NCI-H460 (cell line): Measurements from ENCODE around the gene SNRPD3. TPM values are rescaled to one million over a fixed set of nuclear protein-coding genes. Genes with fewer than 3 reads are reported as not detected.
"Not testable (repeated sequence)": the region's sequence is repeated elsewhere in the genome, so short reads cannot be mapped to it uniquely, and the experiment has no call there.

Experiments
- DNase-seq: peaks from one replicate; pipeline ENCODE4 v3.0.0-alpha.2; 2016; ENCODE audit warnings: low read depth; ENCODE audit errors: extremely low read depth
- total RNA-seq: library from RNA; depleted of rRNA; stranded (reverse); fragments of >200 nt; shearing (Covaris generic); gene quantifications from 2 replicates; pipeline ENCODE4 v1.2.3, GENCODE V29; 2014; rRNA removed

SNRPD3 gene
- total RNA-seq, 1 experiment from 2014 or later, result 92.1 TPM

GRCh38 chr22:24606340-24606739 lies 50.5 kb downstream of the SNRPD3 start:
- DNase-seq, result not testable (repeated sequence)

GRCh38 chr22:24607429-24607983 lies 51.7 kb downstream of the SNRPD3 start:
- DNase-seq, result peak; percentile 73

- not testable (repeated sequence) for DNase-seq
Measured at GRCh38 chr22:24608327-24608726, 52.5 kb downstream of the SNRPD3 start.

GRCh38 chr22:24609888-24610287 lies 54.1 kb downstream of the SNRPD3 start:
- not testable (repeated sequence) for DNase-seq

- DNase-seq, result not testable (repeated sequence)
Measured at GRCh38 chr22:24614794-24615193, 59.0 kb downstream of the SNRPD3 start.

GRCh38 chr22:24621244-24621643 lies 65.4 kb downstream of the SNRPD3 start:
- DNase-seq, result not testable (repeated sequence)

- not testable (repeated sequence) for DNase-seq
Measured at GRCh38 chr22:24622596-24622995, 66.8 kb downstream of the SNRPD3 start.

Other genes with a start within 250 kb of the SNRPD3 start
- 0.72 and 0.95 TPM in 2 replicates for gene ADORA2A, start 128.4 kb upstream of the SNRPD3 start, total RNA-seq
- gene UPB1, start 60.7 kb upstream of the SNRPD3 start, total RNA-seq, result 0.02 TPM in 1 of 2 replicates, not detected in the other
- 44.8 and 55.8 TPM in 2 replicates for gene GUCD1, start 861 bp upstream of the SNRPD3 start, total RNA-seq
- gene LRRC75B, start 37.1 kb downstream of the SNRPD3 start, total RNA-seq, result 4.3 and 5.5 TPM in 2 replicates
- 47.2 and 53.5 TPM in 2 replicates for gene GGT1, start 47.2 kb downstream of the SNRPD3 start, total RNA-seq
- gene PIWIL3, start 218.7 kb downstream of the SNRPD3 start, total RNA-seq, result not detected in 2 replicates